ENCODE results near the gene PTCRA. TPM values are rescaled to one million over a fixed set of nuclear protein-coding genes. Genes with fewer than 3 reads are reported as not detected.

The PTCRA gene
- total RNA-seq, 1 donor from 2014 or later = not detected

DNA sequence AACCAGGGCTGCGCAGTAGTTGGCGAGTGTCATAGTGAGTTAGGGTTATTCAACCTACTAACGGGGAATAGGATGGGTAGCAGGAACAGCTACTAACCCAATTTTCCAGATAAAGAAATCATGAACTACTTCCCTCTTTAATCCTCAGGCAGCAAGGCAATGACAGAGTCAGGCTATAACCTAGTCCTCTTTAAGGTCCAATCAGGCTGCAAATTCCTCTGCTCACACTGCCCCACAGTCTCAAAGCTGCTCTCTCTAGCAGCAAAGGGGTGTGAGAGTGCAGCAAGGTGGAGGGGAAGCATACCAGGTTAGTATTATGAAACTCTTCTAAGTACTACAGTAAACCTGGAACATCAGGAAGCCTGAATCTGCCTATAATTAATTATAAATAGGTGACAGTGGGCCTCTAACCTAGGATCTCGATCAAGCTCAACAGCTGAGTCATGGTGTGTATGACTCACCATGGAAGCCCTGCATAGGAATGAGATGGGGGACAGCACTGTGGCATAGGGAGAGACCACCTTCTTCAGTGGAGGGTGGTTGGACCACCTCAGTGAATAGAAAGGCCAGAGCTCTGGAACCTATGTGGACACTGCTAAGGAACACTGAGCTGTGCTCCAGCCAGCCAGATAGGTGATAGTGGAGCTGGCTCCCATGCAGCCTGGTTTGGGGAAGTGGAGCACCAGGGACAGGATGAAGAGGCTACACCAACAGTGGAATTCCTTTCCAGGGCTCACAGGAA, 55.2 kb downstream of the PTCRA start:
- no peak for DNase-seq (ENCODE audit: low spot score)

GRCh38 chr6:42971746-42972327, 56.0 kb downstream of the PTCRA start:
- DNase-seq (ENCODE audit: low spot score) = no peak

DNA sequence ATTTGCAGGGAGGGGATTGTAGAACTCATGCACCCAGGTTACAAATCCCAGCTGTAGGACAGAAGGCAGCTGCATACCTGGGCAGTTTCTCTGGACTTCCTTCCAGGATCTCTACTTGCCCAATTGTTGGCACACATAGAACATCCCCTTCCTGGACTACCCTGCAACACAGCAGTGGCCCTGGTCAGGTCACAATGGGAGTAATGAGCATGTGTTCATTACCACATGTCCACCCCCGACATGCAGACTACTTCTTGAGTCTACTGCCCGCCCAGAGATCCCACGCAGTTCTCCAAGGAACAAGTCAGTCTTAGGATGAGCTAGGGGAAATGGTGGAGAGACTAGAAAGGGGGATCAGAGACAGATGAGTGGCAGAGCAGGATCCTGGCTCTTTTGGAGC, 58.1 kb downstream of the PTCRA start:
- DNase-seq (ENCODE audit: low spot score) = no peak

DNA sequence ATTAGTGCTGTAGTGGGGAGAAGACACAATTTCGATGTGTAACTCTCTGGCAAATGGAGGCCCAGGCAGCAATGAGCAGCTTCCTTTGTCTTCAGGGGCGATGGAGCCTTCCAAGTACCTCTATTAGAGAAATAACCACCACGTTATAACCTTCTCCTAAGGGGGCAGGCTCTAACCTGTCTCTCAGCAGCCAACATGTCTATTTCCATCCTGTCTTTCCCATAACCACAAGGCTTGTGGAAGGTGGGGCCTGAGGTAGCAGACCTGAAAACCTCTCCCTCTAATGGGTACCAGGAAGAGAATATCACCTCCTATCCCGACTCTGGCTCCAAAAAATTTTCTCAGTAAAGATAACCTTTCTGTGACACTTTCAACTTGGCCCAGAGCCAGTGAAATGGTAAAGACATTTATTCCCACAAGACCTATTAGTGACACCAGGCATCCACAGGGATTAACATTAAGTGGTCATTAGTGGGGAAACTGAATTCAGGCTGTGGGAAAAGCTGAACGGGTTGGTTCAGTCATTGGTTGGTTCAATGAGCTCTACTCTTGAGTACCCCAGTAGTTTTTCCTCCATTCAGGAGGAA, 59.2 kb downstream of the PTCRA start:
- DNase-seq (ENCODE audit: low spot score) = no peak

Other genes with a start within 250 kb of the PTCRA start
- 1.4 TPM for gene PRPH2, start 193.5 kb upstream of the PTCRA start, total RNA-seq
- gene TBCC, start 169.9 kb upstream of the PTCRA start, total RNA-seq = 13.8 TPM
- 12.5 TPM for gene BICRAL, start 134.0 kb upstream of the PTCRA start, total RNA-seq
- gene RPL7L1, start 36.4 kb upstream of the PTCRA start, total RNA-seq = 82.2 TPM
- 27.4 TPM for gene CNPY3, start 13.4 kb downstream of the PTCRA start, total RNA-seq
- 0.61 TPM for gene GNMT, start 44.7 kb downstream of the PTCRA start, total RNA-seq
- 13.4 TPM for gene PEX6, start 63.1 kb downstream of the PTCRA start, total RNA-seq
- 27.8 TPM for gene PPP2R5D, start 68.5 kb downstream of the PTCRA start, total RNA-seq
- gene MEA1, start 97.9 kb downstream of the PTCRA start, total RNA-seq = 46.1 TPM
- gene KLHDC3, start 98.2 kb downstream of the PTCRA start, total RNA-seq = 71.6 TPM
- gene RRP36, start 105.6 kb downstream of the PTCRA start, total RNA-seq = 51.9 TPM
- gene CUL7, start 137.8 kb downstream of the PTCRA start, total RNA-seq = 13.7 TPM
- 59.3 TPM for gene MRPL2, start 143.4 kb downstream of the PTCRA start, total RNA-seq
- 18.1 TPM for gene KLC4, start 143.6 kb downstream of the PTCRA start, total RNA-seq
- gene PTK7, start 160.3 kb downstream of the PTCRA start, total RNA-seq = 13.6 TPM